Measurements from ENCODE around the gene WIZ.

DNA sequence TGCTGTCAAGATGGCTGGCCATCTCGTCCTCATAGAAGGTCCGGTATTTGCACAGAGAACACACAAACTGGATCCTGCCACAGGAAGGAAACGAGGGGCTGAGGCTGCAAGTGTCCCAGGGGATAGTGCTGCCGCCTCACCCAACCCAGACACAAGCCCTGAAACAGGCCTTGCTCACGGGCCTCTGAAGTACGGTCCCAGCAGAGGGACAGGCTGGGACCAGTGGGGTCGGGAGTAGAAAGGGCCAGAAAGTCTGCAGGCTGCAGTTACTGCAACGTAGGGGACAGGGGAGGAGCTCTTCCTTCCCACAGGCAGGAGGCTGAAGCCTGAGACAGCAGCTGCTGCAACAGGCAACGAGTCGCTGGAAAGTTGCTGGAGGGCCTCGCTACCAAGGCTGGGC lies 52.0 kb downstream of the WIZ start:
- TF ChIP-seq, protein P1, sequence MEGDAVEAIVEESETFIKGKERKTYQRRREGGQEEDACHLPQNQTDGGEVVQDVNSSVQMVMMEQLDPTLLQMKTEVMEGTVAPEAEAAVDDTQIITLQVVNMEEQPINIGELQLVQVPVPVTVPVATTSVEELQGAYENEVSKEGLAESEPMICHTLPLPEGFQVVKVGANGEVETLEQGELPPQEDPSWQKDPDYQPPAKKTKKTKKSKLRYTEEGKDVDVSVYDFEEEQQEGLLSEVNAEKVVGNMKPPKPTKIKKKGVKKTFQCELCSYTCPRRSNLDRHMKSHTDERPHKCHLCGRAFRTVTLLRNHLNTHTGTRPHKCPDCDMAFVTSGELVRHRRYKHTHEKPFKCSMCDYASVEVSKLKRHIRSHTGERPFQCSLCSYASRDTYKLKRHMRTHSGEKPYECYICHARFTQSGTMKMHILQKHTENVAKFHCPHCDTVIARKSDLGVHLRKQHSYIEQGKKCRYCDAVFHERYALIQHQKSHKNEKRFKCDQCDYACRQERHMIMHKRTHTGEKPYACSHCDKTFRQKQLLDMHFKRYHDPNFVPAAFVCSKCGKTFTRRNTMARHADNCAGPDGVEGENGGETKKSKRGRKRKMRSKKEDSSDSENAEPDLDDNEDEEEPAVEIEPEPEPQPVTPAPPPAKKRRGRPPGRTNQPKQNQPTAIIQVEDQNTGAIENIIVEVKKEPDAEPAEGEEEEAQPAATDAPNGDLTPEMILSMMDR (IDR thresholded peaks at IDR 0.05), result no peak
- TF ChIP-seq POLR2AphosphoS5 (IDR thresholded peaks at IDR 0.05), result no peak

Data from prostate gland (tissue), 2 donors.